ENCODE measurements around the gene AGPAT3. TPM values are rescaled to one million over a fixed set of nuclear protein-coding genes. Genes with fewer than 3 reads are reported as not detected.

Gene AGPAT3
- total and polyA plus RNA-seq, 8 donors = 9.9 to 83.1 (median 36.7) TPM

DNA sequence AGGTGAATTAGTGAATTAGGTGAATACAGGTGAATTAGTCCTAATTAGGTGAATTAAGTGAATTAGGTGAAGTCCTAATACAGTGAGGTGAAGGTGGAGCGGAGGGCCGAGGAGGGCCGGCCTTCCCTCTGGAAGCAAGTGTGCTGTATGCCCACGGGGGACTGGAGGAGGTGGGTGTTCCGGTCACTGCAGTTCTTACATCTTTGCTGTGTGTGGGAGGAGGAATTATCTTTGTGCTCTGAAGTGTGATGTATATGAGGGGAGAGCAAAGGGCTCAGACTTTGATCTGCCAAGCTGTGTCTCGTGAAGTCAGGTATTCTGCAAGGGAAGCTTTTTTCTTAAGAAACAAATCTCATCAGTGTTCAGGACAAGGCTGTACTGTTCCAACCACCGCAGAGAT, 45.4 kb downstream of the AGPAT3 start:
- H3K27ac ChIP-seq = no peak overlapping the region
- TF ChIP-seq POLR2A (IDR thresholded peaks at IDR 0.05) (no peak), EP300 (IDR thresholded peaks at IDR 0.05) (no peak), POLR2AphosphoS5 (IDR thresholded peaks at IDR 0.05) (no peak)
- TF ChIP-seq, protein P1, sequence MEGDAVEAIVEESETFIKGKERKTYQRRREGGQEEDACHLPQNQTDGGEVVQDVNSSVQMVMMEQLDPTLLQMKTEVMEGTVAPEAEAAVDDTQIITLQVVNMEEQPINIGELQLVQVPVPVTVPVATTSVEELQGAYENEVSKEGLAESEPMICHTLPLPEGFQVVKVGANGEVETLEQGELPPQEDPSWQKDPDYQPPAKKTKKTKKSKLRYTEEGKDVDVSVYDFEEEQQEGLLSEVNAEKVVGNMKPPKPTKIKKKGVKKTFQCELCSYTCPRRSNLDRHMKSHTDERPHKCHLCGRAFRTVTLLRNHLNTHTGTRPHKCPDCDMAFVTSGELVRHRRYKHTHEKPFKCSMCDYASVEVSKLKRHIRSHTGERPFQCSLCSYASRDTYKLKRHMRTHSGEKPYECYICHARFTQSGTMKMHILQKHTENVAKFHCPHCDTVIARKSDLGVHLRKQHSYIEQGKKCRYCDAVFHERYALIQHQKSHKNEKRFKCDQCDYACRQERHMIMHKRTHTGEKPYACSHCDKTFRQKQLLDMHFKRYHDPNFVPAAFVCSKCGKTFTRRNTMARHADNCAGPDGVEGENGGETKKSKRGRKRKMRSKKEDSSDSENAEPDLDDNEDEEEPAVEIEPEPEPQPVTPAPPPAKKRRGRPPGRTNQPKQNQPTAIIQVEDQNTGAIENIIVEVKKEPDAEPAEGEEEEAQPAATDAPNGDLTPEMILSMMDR (IDR thresholded peaks at IDR 0.05) = no peak
- peaks cover 0 to 14% (median 4%) of the 10 kb centered on the region in 4 donors for H3K9me3 ChIP-seq
- intact Hi-C loops (cut with DNase I; ENCODE audit: low total_unique reads) = no loop called here
- DNase-seq = no peak
- H3K36me3 ChIP-seq = peaks cover 9 to 32% (median 24%) of the 10 kb centered on the region in 4 donors
- no peak overlapping the region for H3K4me3 ChIP-seq
- 76 to 92% (median 89%) methylated on average over 7 of the region's 7 CpGs for WGBS, 5 donors
- H3K4me1 ChIP-seq = peaks cover 5 to 42% (median 22%) of the 10 kb centered on the region in 4 donors
- no peaks in the 10 kb centered on the region for H3K27me3 ChIP-seq

DNA sequence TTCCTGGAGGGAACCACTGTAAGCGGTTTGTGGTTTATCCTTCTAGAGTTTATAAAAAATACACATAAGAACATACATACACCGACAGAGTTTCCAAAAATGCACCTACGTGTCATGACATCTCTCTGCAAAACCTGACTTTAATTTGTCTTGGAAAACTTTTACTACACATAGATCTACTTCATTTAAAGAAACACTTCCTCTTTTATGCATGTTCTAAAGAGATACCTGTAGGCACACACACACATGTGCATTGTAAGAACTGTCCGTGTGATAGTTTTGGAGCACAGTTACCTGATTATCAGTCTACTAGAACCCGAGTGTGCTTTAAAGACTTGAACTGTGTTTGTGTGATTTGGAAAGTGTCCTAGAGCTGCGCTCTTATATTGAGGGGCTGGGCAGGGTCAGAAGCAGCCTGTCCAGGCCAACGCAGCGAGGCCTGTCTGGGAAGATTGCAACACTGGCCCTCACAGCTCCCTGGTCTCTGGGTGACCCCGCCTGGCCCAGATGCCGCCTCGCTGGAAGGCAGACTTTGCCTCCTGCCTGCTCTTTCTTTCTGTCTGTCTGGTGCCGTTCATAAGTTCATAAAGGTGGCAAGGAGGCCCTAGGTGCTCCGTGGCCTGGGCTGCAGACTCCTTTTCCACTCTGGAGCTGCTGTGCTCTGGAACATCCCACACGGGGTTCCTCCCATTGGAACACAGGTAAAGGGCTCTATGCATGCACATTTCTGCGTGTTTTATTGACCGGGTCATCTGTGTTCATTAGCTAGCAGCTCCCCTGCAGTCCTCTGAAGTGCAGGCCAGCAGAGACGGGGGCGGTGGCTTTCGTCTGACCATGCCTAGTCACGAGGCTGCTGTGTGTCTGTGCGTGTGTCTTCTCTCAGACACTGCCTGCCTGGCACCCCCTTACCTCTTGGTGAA, 46.3 kb downstream of the AGPAT3 start:
- no peak overlapping the region for H3K27ac ChIP-seq
- WGBS, 5 donors = 70 to 76% (median 70%) methylated on average over 20 to 21 of the region's 21 CpGs
- H3K4me3 ChIP-seq = no peak overlapping the region
- DNase-seq = no peak
- H3K4me1 ChIP-seq = peaks cover 7 to 50% (median 26%) of the 10 kb centered on the region in 4 donors
- TF ChIP-seq EP300 (IDR thresholded peaks at IDR 0.05) (no peak), POLR2A (IDR thresholded peaks at IDR 0.05) (no peak), POLR2AphosphoS5 (IDR thresholded peaks at IDR 0.05) (no peak)
- TF ChIP-seq, protein P1 (IDR thresholded peaks at IDR 0.05) = no peak
- H3K9me3 ChIP-seq = peaks cover 0 to 14% (median 4%) of the 10 kb centered on the region in 4 donors
- intact Hi-C loops (cut with DNase I; ENCODE audit: low total_unique reads) = no loop called here
- no peaks in the 10 kb centered on the region for H3K27me3 ChIP-seq
- H3K36me3 ChIP-seq = peaks cover 6 to 24% (median 17%) of the 10 kb centered on the region in 4 donors

DNA sequence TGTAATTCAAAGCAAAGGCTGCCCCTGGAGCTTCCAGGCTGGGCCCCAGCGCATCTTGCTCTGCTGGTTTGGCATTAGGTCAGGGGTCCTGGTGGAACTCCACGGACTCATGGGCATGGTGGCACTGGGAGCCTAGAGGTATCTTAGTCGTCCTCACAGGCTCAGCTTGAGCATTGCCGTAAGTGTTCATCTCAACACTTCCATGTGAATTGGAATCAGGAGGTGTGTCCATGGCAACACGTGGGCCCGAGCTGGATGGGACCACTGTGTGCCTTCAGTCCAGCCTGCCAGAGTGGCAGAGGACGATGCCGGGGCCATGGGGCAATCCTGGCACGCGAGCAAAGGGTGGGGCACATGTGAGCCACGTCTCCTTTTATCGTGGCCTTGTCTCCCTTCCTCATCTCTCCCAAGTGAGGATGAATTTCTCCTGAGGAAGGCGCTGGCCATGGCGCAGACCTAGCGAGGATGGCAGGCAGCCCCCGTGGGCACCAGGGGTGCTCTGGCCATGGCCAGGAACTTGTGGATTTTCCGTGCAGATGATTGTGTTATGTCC, 47.0 kb downstream of the AGPAT3 start:
- intact Hi-C loops (cut with DNase I; ENCODE audit: low total_unique reads) = no loop called here
- H3K4me1 ChIP-seq = peaks cover 13 to 58% (median 31%) of the 10 kb centered on the region in 4 donors
- no peak overlapping the region for H3K4me3 ChIP-seq
- no peak for TF ChIP-seq POLR2A (IDR thresholded peaks at IDR 0.05)
- TF ChIP-seq POLR2AphosphoS5 (IDR thresholded peaks at IDR 0.05) = no peak
- TF ChIP-seq, protein P1 (IDR thresholded peaks at IDR 0.05) = no peak
- TF ChIP-seq EP300 (IDR thresholded peaks at IDR 0.05) = no peak
- H3K9me3 ChIP-seq = peaks cover 0 to 14% (median 4%) of the 10 kb centered on the region in 4 donors
- no peak overlapping the region for H3K27ac ChIP-seq
- peaks cover 0 to 19% (median 10%) of the 10 kb centered on the region in 4 donors for H3K36me3 ChIP-seq
- WGBS, 5 donors = 91 to 97% (median 96%) methylated on average over 15 to 17 of the region's 17 CpGs
- DNase-seq = no peak
- no peaks in the 10 kb centered on the region for H3K27me3 ChIP-seq

DNA sequence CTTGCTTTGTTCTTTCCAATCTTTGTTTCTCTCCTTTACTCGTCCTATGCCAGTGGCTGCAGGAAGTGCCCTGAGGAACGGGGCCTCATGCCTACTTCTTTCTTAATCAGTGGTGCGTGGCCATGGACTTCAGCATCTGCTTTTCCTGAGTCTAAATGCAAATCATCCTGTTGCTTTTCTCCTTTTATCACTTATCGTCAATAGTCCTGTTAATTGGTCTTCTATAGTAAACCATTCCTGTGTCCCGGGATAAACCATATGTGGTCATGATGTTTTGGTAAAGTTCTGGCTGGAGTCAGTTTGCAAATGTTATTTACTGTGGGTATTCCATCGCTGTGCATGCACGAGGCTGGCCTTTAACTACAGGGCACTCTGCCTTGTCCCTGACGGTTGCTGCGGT, 47.5 kb downstream of the AGPAT3 start:
- DNase-seq = no peak
- no peaks in the 10 kb centered on the region for H3K27me3 ChIP-seq
- H3K4me3 ChIP-seq = no peak overlapping the region
- intact Hi-C loops (cut with DNase I; ENCODE audit: low total_unique reads) = no loop called here
- peaks cover 15 to 62% (median 35%) of the 10 kb centered on the region in 4 donors for H3K4me1 ChIP-seq
- H3K27ac ChIP-seq = no peak overlapping the region
- TF ChIP-seq EP300 (IDR thresholded peaks at IDR 0.05) (no peak), POLR2AphosphoS5 (IDR thresholded peaks at IDR 0.05) (no peak), POLR2A (IDR thresholded peaks at IDR 0.05) (no peak)
- TF ChIP-seq, protein P1 (IDR thresholded peaks at IDR 0.05) = no peak
- WGBS, 5 donors = 84 to 95% (median 94%) methylated on average over 9 of the region's 9 CpGs
- peaks cover 0 to 14% (median 4%) of the 10 kb centered on the region in 4 donors for H3K9me3 ChIP-seq
- peaks cover 0 to 16% (median 7%) of the 10 kb centered on the region in 4 donors for H3K36me3 ChIP-seq
